Activated CD4-positive, alpha-beta T cell treated with anti-CD3 and anti-CD28 coated beads, Interleukin-2, amount 50 U/mL, for 4 hours (primary cell): ENCODE results near the gene FCMR.

Source experiments
- DNase-seq, 2 experiments: peaks; one replicate each; pipeline ENCODE4 v3.0.0-alpha.2; 2020

The FCMR gene, protein sequence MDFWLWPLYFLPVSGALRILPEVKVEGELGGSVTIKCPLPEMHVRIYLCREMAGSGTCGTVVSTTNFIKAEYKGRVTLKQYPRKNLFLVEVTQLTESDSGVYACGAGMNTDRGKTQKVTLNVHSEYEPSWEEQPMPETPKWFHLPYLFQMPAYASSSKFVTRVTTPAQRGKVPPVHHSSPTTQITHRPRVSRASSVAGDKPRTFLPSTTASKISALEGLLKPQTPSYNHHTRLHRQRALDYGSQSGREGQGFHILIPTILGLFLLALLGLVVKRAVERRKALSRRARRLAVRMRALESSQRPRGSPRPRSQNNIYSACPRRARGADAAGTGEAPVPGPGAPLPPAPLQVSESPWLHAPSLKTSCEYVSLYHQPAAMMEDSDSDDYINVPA

DNA sequence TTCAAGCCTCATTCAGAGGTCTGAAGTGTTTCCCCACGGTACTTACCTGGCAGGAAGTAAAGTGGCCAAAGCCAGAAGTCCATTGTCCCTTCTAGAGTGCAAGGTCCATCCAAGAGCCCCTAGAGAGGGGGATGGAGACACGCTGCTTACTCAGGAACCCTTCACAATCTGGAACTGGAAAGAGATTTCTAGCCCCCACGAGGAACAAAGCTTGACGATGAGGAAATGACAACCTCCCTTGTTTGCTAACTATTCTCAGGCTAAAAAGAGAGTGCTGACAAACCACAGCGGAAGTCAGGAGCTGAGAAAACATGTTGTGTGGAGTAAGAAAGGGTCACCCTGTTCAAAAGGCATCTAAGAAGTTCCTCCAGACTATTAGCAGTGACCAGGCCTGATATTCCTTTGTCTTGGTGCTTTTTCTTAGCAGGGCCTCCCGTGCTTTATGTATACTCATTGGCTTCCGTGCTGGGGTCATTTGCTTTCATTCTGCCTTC, at the start of gene FCMR:
TSS of gene FCMR (minus strand) at position 170 of the 494 bp plus-strand sequence. CDS start at position 83, 87 bp downstream.
- no peak for DNase-seq

DNA sequence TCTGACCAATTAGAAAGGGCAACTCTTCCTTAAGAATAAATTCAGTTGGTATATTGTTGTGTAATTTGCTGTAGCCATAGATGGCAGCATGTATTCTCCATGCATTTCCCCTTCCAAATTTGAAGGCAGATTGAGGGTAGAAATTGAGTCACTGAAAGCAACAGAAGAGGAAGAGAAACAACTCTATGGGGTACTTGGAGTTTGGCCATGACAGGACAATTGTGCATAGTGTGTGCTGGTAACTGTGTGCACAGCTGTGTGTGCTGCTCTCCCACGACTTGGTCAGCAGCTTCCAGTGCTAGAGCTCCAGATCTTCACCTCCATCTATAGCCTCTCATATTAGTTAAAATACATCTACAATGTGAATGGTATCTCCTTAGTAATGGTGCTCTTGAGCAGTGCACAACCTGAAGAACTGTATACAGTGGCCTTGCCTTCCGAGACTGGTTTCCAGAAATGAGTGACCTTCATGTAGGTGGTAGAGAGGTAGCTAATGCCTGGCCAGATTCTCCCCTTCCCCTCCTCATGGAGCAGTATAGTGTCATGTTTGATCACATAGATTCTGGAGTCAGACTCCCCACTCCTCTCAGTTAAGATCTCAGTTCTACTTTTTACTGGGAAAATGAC, 49.4 kb upstream of the FCMR start:
- no peak for DNase-seq

DNA sequence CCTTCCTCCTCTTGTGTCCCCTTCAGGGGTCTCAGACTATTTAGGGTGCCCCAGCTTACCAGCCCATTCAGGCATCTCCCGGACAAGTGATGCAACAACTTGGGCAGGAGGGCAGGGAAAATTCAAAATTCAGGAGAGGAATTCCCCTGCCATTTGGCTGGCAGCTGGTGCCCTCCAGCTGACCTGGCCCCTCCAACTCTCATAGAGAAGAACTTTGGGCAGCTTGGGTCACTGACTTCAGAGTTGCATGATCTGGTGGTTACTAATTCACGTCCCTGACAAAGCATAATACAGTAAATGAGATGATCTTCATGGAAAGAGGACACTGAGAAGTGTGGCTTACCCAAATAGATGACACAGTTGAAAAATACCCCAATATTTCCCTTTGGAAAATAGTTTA, 48.7 kb upstream of the FCMR start, which contains the start of gene FCAMR:
TSS of gene FCAMR (minus strand) at position 15 of the 400 bp plus-strand sequence. CDS start 335 bp downstream, outside the sequence.
- DNase-seq, result no peak

DNA sequence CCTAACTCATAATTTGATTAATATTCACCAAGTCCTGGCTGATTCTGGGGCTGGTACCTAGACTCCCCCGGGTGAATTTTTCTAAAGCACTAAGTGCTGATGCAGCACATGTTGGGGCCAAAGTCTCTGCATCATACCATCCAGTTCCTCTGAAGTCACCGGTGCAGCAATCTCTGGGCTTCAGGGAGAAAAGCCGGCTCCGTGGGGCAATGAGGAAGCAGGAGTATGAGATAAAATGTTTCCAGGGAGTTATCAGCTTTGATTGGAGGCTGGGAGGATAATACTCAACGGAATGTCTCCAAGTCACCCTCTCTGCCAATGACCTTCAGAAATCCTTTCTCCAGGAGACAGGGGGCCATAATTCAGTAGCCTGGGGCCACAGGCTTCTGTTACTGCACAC, 47.3 kb upstream of the FCMR start:
- no peak for DNase-seq

DNA sequence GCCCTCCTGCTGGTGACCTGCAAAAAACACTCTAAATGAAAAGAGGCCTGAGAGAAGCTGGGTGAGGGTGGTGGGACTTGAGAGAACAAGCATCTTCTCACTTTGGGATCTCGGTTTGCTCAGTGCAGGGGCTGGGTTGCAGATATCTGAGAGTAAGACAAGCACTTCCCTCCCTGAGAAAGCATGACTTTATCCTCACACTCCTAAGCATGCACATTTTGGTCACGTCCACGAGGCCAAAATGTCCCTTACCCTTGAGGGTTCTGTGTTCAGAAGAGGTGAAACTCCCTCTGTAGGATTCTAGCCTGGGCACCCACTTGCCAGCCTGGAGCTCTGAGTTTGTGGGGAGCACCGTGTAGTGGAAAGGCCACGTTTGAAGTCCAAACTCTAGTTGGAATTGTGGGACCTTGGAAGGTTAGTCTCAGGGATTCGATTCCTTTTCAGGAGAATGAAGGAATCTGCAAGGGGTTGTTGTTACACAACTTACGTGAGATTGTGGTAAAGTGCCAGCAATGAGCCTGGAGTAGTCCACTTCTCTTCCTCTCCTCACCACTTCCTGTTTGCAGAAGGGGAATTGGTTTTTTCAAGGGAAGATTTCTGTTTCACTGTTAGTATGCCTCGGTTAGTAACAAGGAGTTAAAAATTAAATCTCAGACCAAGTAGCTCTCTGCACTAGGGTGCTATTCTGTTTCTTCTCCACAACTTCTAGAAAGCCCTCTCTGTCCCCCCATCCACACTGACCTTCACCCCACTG, 45.5 kb upstream of the FCMR start:
- no peak for DNase-seq

DNA sequence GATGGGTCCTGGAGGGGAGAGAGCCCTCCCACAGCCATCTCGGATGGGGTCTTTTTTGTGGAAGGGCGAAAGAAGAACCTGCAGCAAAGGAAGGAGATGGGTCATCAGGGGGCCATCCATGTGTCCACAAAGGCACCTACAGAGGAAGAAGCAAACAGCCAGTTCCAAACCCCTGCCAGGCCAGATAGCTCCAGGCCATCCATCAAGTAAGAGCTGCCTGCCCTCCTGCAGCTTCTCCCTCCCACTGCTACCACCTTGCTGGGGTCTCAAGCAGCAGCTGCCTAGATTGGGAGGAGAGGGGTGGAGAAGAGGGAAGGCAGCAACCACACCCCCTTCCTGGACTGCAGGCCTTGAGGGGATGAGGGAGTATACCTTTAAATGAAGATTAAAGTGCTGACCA, 44.0 kb upstream of the FCMR start:
- DNase-seq, result no peak

DNA sequence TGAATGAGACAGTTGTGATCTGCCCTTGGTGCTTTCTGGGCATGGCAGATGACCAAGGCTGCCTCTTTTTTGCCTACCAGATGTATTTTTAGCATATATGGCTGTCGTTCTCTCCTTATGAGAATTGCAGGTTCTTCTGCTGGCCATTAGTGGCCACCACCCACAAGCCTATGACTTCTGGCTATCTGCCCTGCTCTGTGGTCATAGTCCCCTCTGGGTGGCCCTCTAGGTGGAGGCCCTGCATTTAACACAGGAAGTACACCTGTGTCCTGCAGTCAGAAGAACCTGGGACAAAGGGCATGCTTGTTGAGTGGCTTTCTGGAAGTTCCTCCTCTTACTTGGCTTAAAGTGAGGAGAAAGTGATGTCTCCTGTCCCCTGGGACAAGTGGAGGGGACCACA, 42.0 kb upstream of the FCMR start:
- DNase-seq, result no peak

DNA sequence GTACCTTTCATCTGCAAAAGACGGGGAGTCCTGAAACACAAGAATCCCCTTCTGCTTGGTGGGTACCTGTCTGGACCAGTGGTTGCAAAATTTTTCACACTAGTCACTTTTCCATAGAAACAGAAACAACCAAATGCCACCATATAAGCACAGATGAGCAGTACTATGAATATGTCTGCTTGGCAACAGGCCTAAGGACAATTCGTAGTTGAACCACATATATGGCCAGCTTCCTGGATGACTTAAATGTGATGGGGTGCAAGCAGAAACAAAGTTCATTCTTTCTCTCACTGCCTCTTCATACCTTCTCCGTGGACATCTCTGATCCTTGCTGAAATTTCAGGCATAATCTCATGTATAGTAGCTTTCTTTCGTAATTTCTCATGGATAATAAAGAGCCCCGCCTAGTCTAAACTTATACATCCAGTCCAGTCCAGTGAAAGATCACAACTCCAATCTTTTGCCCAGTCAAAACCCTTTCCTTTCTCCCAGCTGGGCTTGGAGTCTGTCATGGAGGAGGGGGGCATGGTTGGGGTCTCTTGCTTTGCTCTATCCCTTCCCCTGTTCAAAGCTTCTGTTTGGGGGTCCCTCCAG, 41.5 kb upstream of the FCMR start:
- no peak for DNase-seq

DNA sequence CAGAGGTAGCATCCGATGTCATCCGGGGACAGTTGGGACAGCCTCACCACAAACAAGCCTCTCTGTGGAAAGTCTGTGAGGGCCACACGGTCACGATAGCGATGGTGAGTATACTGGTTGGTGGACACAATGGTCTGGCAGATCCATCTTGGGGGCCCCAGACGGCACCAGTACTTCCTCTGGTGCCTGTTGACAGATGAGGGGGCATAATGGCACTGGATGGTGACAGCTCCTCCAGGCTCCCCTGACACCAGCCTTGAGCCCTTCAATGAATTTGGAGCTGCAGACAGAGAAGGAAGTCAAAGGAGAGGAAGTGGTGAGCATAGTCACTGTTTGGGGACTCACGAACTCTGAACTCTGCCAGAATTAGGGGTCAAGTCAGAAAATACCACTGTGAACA, 40.5 kb upstream of the FCMR start:
- no peak for DNase-seq

DNA sequence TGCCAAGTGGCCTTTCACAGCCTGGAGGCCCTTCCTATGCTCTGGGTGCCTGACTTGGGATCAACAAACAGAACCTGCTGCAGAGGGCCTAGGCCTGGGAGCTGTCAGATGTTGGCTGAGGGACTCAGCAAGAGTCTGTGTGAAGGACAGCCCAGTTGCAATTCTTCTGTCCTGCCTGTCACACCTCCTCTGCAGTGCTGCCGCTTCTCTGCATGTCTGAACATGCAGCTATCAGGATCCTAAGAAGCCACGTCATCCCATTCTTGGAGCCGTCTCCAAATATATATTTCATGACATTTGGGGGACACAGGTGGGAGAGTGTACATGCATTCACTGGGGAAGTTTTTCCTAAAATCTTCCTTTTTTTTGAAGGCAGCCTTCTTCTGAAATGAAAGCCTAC, 39.9 kb upstream of the FCMR start:
- no peak for DNase-seq

DNA sequence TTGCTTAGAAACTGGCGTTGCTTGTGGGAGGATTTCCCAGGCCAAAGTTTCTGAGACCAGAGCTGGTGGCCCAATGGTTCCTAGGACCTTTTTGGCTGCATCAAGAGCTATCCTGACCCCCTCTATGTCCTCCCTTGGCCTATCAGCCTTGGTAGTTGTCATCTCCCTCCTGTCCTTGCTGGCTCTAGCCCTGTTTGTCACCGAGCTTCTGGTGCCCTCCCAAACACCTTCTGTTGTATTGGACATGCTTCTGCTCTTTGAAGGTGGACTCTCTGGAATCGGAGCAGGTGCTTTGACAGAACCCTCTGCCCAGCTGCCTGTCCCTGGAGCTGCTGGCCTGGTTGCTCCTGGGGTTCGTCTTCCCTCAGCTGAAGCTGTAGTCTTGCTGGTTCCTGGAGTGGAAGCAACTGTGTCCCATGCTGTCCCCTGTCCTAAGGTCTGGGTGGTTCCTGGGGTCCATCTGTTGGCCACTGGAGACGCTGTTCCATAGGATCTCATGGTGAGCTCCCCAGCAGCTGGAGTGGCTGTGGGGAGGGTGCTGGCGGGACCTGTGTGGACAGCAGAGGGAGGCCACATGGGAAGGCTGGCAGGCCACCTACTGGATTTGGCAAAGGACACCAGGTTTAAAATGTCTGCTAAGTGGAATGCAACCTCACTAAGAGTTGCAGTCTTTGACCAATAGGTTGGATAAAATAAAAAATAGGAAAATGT, 39.1 kb upstream of the FCMR start:
- no peak for DNase-seq

DNA sequence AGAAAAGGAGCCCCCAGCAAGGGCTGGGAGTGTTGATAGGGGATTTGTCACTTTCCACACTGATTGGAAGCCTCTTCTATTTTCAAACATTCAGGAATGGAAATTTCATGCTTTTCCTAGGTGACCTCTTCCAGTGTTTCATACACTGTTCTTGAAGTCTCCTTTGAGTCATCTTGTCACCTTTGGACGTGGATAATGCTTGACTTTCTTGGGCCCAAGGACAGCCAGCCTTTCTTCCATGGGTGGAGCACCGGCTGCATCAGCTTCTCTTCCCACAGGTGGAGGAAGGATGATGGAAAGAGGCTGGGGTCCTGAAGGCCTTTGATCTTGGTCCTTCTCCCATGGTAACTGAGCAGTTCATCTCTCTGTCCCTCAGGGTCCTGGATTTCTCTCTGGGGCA, 36.4 kb upstream of the FCMR start:
- no peak for DNase-seq

DNA sequence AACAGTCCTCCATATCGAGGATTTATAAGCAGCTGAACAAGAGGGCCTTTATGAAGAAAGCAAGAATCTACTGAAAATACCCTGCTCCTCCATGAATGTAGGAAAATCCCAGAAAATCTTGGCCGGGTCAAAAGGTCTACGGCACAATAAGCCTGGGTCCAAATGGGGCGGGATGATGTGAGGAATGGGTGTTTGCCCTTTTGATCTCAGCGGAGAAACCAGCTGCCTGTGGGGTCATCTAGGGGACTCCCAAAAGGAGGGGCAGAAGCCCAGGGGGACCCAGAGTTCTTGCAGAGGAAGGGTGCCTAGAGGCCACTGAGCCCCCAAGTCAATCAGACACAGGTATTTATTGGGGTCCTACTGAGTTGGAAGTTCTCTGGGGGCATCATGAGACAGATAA, 35.9 kb upstream of the FCMR start:
- no peak for DNase-seq

DNA sequence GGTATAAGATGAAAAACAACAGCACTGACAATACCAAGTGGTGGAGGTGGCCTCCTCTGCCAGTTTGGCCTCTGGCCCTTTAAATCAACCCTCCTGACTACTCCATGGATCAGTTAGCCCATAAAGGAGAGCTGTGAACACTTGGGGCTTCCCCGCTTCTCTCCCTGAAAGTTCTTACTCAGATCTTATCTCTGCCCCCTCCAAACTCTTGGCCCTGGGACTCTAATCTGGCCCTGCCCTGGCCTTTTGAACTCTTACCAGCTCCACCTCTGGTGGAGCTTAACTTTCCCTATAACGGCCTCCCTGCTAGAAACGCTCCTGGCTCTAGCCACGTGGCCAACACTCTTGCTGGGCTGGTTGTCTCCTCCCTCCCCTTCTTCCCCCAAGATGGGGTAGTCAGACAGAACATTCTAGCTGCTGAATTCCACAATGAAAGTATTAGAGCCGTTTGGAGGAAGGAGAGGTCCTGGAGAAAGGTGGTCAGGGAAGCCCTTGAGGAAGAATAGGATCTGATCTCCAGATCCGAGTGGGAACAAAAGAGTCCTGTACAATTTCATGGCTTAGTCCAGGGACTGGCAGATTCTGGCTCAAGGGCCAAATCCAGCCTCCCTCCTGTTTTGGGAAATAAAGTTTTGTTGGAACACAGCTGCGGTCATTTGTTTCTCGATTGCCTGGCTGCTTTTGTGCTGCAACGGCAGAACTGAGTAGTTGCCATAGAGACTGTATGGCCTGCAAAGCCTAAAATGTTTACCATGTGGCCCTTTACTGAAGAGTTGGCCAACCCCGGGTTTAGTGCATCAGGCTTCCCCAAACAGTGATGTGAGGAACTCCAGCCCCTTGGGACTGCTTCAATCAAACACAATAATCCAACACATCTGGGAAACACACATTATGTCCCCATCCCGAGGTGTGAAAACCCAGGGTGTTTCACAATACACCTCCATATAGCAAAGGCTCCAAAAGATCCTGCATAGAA, 34.0 kb upstream of the FCMR start:
- DNase-seq, result no peak

DNA sequence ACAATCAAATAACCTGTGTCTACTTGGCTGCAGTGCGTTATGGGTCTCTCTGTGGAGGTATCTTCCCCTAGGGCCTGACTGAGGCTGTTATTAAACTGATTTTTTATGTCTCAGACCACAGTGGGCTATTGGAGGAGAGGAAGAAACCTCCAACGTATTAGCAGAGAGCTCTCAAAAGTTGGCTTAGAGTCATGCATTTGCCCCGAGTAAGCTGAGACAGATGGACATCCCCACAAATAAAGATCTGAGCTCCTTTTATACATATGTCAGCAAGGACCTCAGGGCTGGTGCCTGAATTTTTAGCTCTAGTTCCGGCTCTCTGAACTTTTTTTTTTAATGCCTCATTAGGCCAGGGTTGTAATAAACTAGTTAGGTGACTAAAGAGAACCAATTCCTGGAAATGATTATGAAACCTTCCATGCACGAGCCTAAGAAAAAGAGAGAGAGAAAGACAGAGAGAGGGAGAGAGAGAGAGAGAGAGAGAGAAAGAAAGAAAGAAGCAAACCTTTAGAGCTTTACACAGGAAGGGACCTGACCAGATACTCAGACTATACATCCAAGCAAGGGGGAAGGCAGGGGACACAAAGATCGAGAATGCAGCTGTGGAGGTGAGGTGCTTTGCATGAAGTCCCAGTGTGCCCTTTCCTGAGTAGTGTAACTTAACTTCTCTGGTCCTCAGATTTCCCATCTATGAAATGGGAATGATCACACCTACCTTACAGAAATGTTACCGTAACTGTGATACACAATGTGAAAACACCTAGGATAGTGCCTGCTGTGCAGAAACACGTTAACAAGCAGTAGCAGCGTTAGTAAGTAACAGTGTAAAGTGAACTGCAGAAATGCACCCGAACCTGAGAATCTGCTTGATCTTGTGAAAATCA, 33.0 kb upstream of the FCMR start:
- no peak for DNase-seq

DNA sequence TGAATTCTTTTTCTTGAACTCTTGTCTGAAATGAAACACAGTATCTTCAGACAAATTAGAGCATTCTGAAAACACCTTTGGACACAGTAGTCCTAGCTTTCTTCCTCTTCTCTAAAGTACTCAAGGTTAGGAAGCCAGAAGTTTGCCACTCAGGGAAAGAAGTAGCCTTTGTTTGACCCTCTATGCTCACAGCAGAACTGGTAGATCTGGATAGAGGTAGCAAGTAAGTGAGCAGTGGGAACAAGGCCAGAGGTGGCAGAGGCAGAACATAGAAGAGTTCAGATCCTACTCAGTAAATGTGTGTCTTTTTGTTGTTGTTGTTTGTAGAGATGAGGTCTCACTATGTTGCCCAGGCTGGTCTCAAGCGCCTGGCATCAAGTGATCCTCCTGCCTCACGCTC, 31.9 kb upstream of the FCMR start:
- DNase-seq, result no peak

DNA sequence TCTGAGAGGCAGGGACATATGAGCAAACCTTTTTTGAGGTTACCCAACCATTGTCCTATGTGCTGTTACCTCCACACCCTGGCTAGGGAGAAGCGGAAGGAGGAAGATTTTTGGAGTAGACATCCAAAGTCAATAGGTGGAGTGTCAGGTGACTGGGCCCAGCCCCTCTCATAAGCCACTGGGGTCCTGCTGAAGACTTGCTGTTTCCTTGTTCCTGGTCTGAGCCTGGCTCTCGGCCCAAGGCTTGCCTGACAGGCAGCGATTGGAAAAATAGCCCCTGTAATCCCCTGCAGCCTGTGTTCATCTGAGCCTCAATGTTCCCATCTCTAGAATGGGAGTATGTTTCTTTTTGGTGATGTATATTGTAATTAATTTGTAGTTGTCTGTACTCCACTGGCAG, 31.4 kb upstream of the FCMR start:
- DNase-seq, result no peak

DNA sequence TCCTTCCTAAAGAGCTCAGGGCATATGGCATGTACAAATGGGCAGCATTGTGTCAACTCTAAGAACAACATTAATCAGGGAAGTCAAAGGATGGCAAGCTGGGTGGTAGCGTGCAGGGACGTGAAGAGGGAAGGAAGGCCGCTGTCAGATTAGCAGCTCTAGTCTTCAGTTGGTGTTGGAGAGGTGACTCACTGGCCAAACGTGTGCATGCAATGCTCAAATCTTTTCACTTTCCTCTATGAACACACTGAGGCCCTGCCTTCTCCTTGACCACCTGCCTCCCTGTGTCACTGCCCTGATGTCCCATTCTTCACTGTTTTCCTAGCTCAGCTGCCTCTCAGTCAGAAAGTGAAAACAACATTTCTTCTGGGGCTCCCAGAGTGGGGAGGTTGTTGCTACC, 30.4 kb upstream of the FCMR start:
- no peak for DNase-seq

DNA sequence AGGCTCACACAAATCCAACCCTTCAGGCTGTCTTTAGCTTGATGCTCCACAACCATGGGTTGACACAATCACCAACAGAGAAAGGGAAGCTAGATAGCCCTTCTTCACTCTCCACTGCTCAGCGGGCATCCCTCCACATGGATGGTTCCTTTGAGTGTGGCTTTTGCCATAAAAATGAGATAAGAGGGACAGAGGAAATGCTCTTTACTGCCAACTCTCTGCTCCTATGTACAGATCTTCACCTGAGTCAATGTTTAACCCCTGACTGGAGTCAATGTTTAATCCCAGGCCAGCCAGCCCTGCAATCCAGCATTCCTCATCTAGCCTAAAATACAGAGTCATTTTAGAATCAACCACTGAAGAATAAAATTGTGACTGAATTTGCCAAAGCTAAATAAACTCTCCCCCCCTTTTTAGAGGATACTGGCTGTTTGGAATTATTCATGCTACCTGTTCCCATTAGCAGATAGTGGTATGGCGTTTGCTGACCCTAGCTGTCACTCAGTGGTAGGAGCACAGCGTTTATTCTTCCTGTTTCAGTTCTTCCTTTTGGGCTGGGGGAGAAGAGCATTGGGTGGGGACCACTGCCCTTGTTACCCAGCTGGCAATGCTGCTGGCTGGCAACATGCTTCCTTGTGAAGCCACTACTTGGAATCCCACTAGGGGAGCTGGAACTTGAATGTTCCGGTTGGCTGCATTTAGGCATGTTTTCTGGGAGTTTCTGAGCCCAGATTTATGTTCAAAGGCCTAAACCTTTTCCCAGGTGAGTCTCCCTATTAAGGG, 29.8 kb upstream of the FCMR start:
- no peak for DNase-seq
